GM12873 (cell line): ENCODE results near the gene SMURF2.

ENCODE experiments used
- CTCF ChIP-seq: IDR thresholded peaks from 2 replicates; pipeline ENCODE4 v1.5.1; 2012; ENCODE audit warnings: low read depth, mild to moderate bottlenecking, moderate library complexity, low read length, control low read depth; ENCODE audit not compliant: insufficient read depth; ENCODE audit errors: missing control alignments

Gene SMURF2

GRCh38 chr17:64639516-64639915 is 22.6 kb downstream of the SMURF2 start:
- TF ChIP-seq CTCF: no peak

- TF ChIP-seq CTCF: no peak
Measured at GRCh38 chr17:64638552-64639203, 23.4 kb downstream of the SMURF2 start.

GRCh38 chr17:64635647-64636305 is 26.3 kb downstream of the SMURF2 start:
- TF ChIP-seq CTCF: no peak

GRCh38 chr17:64634218-64634617 is 27.9 kb downstream of the SMURF2 start:
- no peak for TF ChIP-seq CTCF

- TF ChIP-seq CTCF: no peak
Measured at GRCh38 chr17:64632606-64633005, 29.5 kb downstream of the SMURF2 start.

GRCh38 chr17:64632194-64632593 is 29.9 kb downstream of the SMURF2 start:
- TF ChIP-seq CTCF: no peak

GRCh38 chr17:64630309-64631223 is 31.5 kb downstream of the SMURF2 start:
- no peak for TF ChIP-seq CTCF
